HepG2 (cell line): ENCODE measurements around the gene PRRC2A. TPM values are rescaled to one million over a fixed set of nuclear protein-coding genes. Genes with fewer than 3 reads are reported as not detected.

ENCODE experiments used
- GFI1 ChIP-seq: sonication (generic); formaldehyde crosslinking; IDR thresholded peaks from 2 replicates; pipeline ENCODE4 v1.5.0; 2020; ENCODE audit warnings: missing genetic modification reagents, mild to moderate bottlenecking, borderline replicate concordance
- HOXA9 ChIP-seq: sonication (generic); formaldehyde crosslinking; IDR thresholded peaks from 2 replicates; pipeline ENCODE4 v1.8.1; 2022; ENCODE audit warnings: missing genetic modification reagents, mild to moderate bottlenecking, moderate library complexity, borderline replicate concordance
- NFE2L1 ChIP-seq: sonication (generic); formaldehyde crosslinking; IDR thresholded peaks from 2 replicates; pipeline ENCODE4 v1.4.0; 2020; ENCODE audit warnings: missing genetic modification reagents, mild to moderate bottlenecking, borderline replicate concordance
- NFYB ChIP-seq: sonication (generic); formaldehyde crosslinking; IDR thresholded peaks from 2 replicates; pipeline ENCODE4 v1.4.0; 2020; ENCODE audit warnings: missing genetic modification reagents
- POGZ ChIP-seq: sonication (generic); formaldehyde crosslinking; IDR thresholded peaks from 2 replicates; pipeline ENCODE4 v1.4.0; 2020; ENCODE audit warnings: mild to moderate bottlenecking, missing genetic modification reagents
- PPARG ChIP-seq: conservative IDR thresholded peaks from 2 replicates; pipeline ENCODE4 v1.6.1; 2016; ENCODE audit warnings: missing biosample characterization, missing genetic modification reagents
- SNRNP70 ChIP-seq: fragments of 200-400 bp; formaldehyde crosslinking; IDR thresholded peaks from 2 replicates; pipeline ENCODE4 v1.6.1; 2017; ENCODE audit warnings: mild to moderate bottlenecking, low read depth, low read length, moderate library complexity
- TAF15 ChIP-seq: fragments of 200-400 bp; formaldehyde crosslinking; IDR thresholded peaks from one replicate; pipeline ENCODE4 v1.6.1; 2018; ENCODE audit warnings: mild to moderate bottlenecking, low read depth, low read length; ENCODE audit not compliant: poor library complexity, severe bottlenecking
- TBL1XR1 ChIP-seq: fragments of 150-350 bp; IDR thresholded peaks from 2 replicates; pipeline ENCODE4 v1.6.1; 2014; ENCODE audit warnings: borderline replicate concordance, low read length; ENCODE audit not compliant: partially characterized antibody
- ZNF230 ChIP-seq: sonication (generic); formaldehyde crosslinking; IDR thresholded peaks from 2 replicates; pipeline ENCODE4 v1.4.0; 2020; ENCODE audit warnings: mild to moderate bottlenecking, missing genetic modification reagents
- ZNF678 ChIP-seq: sonication (generic); formaldehyde crosslinking; IDR thresholded peaks from 2 replicates; pipeline ENCODE4 v1.4.0; 2020; ENCODE audit warnings: mild to moderate bottlenecking, missing genetic modification reagents
- polyA plus RNA-seq, 8 experiments: library from polyadenylated mRNA; depleted of rRNA in 3 of 8; stranded (reverse) in 7 of 8; unstranded in 1 of 8; fragments of >200 nt; fragmentation: Illumina TruSeq in 4 of 8; extraction: Trizol in 4 of 8; gene quantifications; 2 replicates each; pipeline versions ENCODE4 v1.2.1 to v1.2.3, GENCODE V29; 2011 to 2016; ENCODE audit warnings: low read depth in 4 of 8, missing spikeins in 1 of 8, mixed read lengths in 1 of 8; ENCODE audit not compliant: insufficient read depth in 1 of 8
- total RNA-seq, 5 experiments: library from RNA; depleted of rRNA; stranded (reverse); fragments of >200 nt; fragmentation: Illumina TruSeq; extraction: Trizol; gene quantifications; 2 replicates each; pipeline ENCODE4 v1.2.3, GENCODE V29; 2016; ENCODE audit warnings: low read depth in 1 of 5
- TF ChIP-seq, protein P1 (sequence below): sonication (generic); formaldehyde crosslinking; IDR thresholded peaks from 2 replicates; pipeline ENCODE4 v1.4.0; 2020; ENCODE audit warnings: missing genetic modification reagents
- TF ChIP-seq, protein P2 (sequence below): IDR thresholded peaks from 2 replicates; pipeline ENCODE4 v1.6.1; 2018; ENCODE audit warnings: missing genetic modification reagents, mild to moderate bottlenecking, missing compliant biosample characterization
- TF ChIP-seq, protein P3 (sequence below): sonication (generic); formaldehyde crosslinking; IDR thresholded peaks from 2 replicates; pipeline ENCODE4 v1.9.0; 2021; ENCODE audit warnings: mild to moderate bottlenecking, missing genetic modification reagents

PRRC2A gene
- total and polyA plus RNA-seq, 2 of the 13 experiments (the other 11 are each of a cell fraction or from before 2014, with no cell fraction given) = 38.9 to 47.4 TPM

DNA sequence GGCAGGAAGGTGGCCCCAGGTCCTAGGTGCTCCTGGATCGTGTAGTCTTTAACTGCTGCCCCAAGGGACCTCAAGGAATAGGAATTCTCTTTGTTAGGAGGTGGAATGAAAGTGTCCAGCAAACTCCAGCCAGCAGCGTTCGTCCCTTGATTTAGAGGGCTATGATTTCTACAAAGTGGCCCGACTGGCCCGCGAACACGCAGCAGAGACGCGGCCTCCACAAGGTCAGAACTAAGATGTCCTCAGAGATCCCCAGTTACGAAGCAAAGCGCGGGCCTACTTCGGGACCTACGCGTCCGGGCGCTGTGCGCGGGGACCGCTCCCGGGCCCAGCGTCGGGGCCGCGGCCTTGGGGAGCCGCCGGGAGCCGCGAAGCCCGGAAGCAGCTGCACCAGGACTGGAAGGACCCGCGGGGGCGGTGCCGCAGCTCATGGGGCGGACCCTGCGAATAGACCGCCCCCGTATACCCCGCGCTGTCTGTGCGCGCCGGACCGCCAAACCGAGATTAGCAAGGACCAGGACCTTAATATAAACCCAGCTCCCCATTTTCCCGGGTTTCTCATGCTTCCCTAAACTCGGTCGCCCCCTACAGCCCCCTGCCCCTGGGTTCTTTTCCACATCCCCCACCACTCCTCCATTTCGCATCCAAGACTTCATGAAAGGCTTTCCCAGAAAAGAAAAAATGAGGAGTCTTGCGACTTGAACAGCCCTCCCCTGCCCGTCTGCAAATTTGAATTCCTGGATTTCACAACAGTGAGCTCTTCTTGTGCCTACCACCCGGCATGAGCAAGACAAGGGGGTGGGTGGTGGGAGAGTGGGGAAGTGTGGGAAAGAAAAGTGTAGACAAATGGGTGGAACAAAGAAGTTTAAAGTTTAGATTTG lies 40.1 kb downstream of the PRRC2A start, which contains the start of gene C6orf47 (continued):
- TF ChIP-seq, protein P1, sequence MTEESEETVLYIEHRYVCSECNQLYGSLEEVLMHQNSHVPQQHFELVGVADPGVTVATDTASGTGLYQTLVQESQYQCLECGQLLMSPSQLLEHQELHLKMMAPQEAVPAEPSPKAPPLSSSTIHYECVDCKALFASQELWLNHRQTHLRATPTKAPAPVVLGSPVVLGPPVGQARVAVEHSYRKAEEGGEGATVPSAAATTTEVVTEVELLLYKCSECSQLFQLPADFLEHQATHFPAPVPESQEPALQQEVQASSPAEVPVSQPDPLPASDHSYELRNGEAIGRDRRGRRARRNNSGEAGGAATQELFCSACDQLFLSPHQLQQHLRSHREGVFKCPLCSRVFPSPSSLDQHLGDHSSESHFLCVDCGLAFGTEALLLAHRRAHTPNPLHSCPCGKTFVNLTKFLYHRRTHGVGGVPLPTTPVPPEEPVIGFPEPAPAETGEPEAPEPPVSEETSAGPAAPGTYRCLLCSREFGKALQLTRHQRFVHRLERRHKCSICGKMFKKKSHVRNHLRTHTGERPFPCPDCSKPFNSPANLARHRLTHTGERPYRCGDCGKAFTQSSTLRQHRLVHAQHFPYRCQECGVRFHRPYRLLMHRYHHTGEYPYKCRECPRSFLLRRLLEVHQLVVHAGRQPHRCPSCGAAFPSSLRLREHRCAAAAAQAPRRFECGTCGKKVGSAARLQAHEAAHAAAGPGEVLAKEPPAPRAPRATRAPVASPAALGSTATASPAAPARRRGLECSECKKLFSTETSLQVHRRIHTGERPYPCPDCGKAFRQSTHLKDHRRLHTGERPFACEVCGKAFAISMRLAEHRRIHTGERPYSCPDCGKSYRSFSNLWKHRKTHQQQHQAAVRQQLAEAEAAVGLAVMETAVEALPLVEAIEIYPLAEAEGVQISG (CRISPR knock-in tag) = peak; percentile 88
- TF ChIP-seq POGZ (CRISPR knock-in tag) (peak; percentile 50), ZNF678 (CRISPR knock-in tag) (no peak), GFI1 (CRISPR knock-in tag) (peak; percentile 78), NFYB (0 out of 2 replicates have a peak, but pooled peaks have one; percentile 30), TAF15 (peak; percentile 95), TBL1XR1 (no peak), PPARG (CRISPR knock-in tag) (0 out of 2 replicates have a peak, but pooled peaks have one; percentile 19), NFE2L1 (CRISPR knock-in tag) (peak; percentile 74; the same call in 1 of the 2 replicates), ZNF230 (no peak), SNRNP70 (no peak), HOXA9 (CRISPR knock-in tag) (no peak)
- TF ChIP-seq, protein P2, sequence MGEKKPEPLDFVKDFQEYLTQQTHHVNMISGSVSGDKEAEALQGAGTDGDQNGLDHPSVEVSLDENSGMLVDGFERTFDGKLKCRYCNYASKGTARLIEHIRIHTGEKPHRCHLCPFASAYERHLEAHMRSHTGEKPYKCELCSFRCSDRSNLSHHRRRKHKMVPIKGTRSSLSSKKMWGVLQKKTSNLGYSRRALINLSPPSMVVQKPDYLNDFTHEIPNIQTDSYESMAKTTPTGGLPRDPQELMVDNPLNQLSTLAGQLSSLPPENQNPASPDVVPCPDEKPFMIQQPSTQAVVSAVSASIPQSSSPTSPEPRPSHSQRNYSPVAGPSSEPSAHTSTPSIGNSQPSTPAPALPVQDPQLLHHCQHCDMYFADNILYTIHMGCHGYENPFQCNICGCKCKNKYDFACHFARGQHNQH (CRISPR knock-in tag) = peak; percentile 81; the same call in 1 of the 2 replicates
- TF ChIP-seq, protein P3, sequence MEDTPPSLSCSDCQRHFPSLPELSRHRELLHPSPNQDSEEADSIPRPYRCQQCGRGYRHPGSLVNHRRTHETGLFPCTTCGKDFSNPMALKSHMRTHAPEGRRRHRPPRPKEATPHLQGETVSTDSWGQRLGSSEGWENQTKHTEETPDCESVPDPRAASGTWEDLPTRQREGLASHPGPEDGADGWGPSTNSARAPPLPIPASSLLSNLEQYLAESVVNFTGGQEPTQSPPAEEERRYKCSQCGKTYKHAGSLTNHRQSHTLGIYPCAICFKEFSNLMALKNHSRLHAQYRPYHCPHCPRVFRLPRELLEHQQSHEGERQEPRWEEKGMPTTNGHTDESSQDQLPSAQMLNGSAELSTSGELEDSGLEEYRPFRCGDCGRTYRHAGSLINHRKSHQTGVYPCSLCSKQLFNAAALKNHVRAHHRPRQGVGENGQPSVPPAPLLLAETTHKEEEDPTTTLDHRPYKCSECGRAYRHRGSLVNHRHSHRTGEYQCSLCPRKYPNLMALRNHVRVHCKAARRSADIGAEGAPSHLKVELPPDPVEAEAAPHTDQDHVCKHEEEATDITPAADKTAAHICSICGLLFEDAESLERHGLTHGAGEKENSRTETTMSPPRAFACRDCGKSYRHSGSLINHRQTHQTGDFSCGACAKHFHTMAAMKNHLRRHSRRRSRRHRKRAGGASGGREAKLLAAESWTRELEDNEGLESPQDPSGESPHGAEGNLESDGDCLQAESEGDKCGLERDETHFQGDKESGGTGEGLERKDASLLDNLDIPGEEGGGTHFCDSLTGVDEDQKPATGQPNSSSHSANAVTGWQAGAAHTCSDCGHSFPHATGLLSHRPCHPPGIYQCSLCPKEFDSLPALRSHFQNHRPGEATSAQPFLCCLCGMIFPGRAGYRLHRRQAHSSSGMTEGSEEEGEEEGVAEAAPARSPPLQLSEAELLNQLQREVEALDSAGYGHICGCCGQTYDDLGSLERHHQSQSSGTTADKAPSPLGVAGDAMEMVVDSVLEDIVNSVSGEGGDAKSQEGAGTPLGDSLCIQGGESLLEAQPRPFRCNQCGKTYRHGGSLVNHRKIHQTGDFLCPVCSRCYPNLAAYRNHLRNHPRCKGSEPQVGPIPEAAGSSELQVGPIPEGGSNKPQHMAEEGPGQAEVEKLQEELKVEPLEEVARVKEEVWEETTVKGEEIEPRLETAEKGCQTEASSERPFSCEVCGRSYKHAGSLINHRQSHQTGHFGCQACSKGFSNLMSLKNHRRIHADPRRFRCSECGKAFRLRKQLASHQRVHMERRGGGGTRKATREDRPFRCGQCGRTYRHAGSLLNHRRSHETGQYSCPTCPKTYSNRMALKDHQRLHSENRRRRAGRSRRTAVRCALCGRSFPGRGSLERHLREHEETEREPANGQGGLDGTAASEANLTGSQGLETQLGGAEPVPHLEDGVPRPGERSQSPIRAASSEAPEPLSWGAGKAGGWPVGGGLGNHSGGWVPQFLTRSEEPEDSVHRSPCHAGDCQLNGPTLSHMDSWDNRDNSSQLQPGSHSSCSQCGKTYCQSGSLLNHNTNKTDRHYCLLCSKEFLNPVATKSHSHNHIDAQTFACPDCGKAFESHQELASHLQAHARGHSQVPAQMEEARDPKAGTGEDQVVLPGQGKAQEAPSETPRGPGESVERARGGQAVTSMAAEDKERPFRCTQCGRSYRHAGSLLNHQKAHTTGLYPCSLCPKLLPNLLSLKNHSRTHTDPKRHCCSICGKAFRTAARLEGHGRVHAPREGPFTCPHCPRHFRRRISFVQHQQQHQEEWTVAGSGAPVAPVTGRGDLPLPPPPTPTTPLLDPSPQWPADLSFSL (CRISPR knock-in tag) = no peak
